GOT3 (cell line): ENCODE results near the gene C19orf18.
"Not testable (repeated sequence)": the region's sequence is repeated elsewhere in the genome, so short reads cannot be mapped to it uniquely, and the experiment has no call there.

ENCODE experiments used
- DNase-seq: peaks from one replicate; lab custom pipeline; 2025; ENCODE audit warnings: mixed read lengths; lab: John Stamatoyannopoulos, UW

Gene C19orf18

DNA sequence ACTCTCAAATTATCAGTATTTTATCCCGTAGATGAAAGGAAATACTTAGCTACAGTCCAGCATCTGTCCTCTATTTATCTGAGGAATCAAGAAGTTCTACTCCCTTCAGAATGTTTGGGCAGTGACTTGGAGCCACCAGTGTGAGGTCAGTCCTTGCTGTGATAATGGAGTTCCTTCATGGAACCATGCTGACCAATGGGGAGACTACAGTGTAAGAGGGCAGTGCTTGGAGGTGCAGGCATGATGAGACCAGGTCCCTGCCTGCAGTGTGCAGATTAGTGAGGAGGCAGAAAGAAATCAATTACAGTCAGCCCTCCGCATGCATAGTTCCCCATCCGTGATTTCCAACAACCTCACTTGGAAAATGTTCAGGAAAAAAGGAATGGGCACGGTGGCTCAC is at the start of gene C19orf18:
Gene C19orf18, minus strand, starts transcription at position 101 of the 400 bp plus-strand sequence. CDS start 102 bp downstream, outside the sequence.
- DNase-seq: no peak

DNA sequence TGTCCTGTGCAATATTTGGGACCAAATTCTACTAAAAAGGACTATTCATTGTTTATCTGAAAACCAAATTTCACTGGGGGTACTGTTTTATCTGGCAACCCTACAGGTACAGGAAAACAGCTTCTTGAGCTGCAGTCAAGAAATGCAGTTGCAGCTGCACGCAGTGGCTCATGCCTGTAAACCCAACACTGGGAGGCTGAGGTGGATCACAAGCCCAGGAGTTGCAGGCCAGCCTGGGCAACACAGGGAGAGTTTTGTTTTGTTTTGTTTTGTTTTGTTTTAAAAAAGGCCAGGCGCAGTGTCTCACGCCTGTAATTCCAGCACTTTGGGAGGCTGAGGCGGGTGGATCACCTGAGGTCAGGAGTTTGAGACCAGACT is 47.9 kb upstream of the C19orf18 start:
- no peak for DNase-seq

DNA sequence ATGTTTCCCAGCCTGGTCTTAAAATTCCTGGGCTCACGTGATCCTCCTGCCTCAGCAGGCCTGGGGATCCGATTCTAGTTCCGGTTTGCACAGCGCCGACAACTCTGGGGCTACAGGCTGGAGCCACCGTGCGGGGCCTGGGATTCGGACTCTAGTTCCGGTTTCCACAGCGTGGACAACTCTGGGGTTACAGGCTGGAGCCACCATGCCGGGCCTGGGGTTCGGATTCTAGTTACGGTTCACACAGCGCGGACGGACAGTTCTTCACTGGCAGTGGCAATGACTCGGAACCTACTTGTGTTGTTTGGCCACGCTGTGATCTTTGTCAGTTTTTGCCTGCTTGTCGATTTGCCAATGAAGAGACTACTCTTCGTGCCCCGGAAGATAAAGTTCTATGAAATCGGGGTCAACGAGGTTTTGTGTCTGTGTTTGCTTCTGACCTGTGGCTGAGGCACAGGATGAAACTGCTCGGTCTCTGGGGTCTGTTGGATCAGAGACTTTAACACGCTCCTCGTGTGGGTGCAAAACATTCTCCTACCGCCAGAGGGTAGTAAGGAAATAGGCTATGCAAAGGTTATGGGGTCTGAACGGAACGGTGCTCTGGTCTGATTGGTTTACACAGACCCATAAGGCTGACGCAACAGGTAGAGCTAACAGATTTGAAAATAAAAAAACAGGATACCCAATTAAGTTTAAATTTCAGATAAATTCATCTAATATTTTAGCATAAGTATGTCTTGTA is 47.4 kb upstream of the C19orf18 start:
- DNase-seq: no peak

DNA sequence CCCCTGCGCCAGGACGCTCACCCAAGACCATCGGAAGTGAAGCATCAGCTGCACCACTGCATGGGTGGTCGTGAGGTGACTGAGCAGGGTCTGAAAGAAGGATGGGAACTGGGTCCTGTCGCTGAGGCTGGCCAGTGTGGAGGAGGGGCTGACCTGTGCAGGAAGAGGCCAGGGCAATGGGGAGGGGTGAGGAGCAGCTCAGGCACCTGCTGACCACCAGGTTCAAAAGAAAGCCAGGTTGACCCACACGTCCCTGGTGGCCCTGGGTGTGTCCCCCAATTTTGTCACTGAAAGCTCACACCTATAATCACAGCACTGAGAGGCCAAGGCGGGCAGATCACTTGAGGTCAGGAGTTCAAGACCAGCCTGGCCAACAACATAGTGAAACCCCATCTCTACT is 45.8 kb upstream of the C19orf18 start:
- no peak for DNase-seq

DNA sequence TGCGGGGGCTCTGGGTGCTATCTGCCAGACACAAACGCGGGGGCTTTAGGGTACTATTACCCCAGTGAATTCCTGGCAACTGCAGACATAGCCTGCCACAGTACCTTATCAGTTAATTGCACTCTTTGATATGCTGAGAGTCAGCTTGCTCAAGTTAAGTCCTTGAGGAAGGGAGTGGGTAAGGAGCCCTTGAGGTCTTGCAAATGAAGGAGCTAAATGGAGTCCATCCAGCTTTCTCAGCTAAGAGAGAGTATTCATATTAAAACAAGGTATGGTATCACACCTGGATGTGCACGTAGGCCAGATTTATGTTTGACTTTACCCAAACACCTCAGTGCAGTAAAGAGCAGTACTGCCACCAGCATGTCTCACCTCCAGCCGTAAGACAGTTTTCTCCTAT is 39.8 kb upstream of the C19orf18 start:
- DNase-seq: no peak

DNA sequence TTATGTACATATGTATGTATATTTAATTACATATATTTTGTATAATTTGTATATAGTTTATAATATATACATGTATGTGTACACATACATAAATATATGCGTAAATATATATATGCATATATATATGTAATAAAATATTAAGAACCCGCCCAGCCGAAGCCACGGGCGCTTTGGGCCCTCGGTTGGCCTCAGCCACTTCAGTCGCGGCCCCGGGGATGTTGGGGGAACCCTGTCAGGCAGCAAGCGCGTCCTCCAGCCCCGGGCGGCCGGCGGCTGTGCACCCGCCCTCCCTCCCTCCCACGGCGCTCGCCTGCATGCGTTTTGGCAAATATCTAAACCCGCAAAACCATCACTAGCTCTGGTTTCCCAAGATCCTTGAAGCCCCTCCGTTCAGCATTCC is 36.2 kb upstream of the C19orf18 start:
- no peak for DNase-seq

DNA sequence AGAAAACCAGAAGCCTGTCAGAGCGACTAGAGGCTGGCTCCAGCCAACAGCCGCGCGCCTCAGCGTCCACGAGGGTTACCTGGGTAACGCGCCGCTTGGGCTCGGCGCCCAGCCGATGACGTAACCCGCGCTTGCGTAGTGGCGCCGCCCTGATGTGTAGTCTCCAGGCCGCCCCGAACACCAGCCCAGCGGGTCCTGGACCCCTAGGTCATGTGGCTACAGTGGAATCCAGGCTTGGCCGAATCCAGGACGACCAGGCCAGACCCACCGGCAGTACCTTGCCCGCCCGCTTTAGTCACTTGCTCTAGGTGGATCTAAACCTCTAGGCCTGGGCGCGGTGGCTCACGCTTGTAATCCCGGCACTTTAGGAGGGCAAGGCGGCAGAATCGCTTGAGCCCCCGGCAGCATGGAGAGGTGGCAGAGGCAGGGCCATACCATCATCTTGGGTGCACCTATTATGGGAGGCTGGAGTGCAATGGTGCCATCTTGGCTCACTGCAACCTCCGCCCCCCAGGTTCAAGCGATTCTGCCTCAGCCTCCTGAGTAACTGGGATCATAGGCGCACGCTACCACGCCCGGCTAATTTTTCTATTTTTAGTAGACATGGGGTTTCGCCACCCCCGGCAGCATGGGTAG is 35.5 kb upstream of the C19orf18 start:
- no peak for DNase-seq

DNA sequence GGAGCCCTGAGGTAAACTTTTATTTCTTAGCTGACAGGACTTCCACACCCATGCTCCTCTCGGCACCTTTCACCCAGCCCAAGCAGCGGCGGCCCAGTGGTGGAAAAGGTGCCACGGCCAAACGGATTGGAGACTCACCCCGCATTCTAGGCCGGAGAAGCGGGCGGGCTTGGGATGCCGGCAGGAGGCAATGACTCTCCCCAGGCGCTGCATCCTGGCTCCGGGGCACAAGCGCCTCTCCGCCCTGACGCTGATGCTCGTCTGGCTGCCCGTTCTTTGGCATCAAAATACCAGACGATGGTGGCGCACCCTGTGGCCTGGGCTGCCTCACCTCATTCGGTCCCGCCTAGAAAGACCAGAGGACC is 34.9 kb upstream of the C19orf18 start:
- DNase-seq: no peak

DNA sequence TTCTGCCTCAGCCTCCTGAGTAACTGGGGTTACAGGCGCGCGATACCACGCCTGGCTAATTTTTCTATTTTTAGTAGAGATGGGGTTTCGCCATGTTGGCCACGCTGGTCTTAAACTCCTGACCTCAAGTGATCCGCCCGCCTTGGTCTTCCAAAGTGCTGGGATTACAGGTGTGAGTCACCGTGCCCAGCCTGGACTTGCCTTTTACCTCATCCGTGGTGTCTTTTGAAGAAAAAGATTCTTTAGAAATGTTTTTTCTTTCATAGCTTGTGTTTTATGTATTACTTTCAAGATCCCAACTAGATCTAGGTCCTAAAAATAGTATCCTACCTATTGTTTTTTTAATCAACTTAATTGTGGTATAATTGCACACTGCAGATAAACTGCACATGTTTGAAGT is 34.5 kb upstream of the C19orf18 start:
- DNase-seq: not testable (repeated sequence)

DNA sequence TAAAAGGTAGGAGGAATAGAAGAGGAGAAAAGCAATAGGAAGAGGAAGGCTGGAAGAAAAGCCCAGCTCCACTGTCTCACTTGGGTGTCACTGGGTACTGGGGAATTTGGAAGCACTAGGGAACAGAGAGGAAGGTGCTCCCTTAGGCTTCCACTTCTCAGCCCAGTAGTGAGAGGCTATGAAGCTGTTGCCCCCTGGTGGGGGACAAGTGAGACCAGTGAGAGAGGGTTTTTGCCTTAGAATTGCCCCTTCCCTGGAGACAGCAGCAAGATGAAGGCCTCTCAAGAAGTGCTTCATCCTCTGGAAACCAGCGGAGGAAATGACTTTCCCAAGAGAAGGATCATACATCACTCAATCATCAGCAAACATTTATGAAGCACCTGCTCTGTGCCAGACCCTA is 33.0 kb upstream of the C19orf18 start:
- no peak for DNase-seq

DNA sequence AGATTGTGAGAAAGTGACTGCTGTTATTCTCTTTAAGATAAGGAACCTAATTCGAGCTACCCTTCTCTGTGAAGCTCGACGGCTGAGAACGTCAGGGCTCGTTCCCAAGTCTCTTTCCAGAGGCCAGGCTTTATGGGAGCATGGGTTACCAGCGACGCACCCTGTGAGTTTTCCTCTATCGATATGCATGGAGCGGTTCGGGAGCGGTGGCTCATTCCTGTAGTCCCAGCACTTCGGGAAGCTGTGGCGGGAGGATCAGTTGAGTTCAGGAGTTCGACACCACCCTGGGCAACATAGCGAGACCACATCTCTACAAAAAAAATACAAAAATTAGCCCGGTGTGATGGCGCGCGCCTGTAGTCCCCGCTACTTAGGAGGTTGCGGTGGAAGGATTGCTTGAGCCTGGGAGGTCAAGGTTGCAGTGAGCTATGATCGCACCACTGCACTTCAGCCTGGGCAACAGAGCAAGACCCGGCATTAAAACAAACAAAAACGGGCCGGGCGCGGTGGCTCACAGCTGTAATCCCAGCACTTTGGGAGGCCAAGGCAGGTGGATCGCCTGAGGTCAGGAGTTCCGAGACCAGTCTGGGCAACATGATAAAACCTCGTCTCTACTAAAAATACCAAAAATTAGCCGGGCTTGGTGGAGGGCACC is 29.0 kb upstream of the C19orf18 start:
- DNase-seq: no peak

DNA sequence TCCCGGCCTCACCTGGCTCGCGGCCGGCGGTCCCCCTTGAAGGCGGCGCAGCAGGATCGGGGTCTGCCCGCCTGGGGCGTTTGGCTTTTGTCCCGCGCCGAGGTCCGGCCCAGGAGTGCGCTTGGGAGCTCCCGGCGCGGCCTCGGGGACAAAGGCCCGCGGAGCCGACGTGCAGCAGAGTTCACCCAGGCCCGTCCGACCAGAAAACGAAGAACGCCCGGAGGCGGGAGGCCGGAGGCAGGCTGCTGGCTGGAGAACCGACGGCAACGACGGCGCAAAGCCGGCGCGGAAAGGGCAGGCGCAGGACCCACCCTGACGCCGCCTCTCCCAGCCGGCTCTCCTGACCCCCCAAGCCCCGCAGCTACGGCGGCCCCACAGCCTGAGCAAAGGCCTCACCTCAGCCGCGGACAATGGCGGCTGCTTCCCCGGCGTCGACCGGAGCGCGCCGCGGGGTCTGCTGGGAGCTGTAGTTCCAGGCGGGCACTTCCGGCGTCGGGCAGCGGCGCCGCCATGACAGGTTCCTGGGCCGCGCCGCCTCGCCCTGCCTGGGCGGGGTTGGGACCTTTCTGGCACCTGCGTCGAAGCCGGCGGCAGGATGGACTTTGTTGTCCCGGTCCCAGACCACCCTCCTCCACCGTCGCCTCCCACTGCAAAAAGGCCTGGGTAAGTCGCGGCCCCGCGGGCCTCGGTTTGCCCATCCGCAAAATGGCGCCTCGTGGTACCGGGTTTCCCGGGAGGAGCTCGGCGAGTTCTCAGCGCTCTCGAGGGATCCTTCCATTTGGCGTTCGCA is 28.2 kb upstream of the C19orf18 start, which contains the start of gene ZNF606:
Gene ZNF606, minus strand, starts transcription at position 437 of the 790 bp plus-strand sequence. CDS start 1,501 bp downstream, outside the sequence.
- peak; percentile 71 for DNase-seq

DNA sequence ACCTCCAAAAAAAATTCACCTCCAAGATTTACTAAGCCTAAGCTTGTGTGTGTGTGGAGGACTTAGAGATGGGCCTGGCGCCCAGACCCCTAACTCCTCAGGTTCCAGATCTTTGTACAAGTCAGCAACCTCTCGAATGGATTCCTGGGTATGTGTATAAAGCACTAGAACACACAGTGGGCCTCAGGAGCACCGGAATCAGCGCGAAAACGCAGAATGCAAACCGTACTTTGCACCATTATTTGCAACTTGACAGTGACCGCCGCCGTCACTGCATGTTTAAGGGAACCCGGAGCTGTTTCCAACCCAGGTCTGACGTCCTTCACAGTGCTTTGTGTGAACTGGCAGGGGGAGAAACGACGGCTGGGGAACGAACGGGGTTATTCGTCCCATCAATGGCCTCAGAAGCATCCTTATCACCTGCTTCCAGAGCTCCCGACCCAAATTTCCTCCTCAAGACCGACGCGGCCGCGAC is 27.6 kb upstream of the C19orf18 start:
- no peak for DNase-seq

DNA sequence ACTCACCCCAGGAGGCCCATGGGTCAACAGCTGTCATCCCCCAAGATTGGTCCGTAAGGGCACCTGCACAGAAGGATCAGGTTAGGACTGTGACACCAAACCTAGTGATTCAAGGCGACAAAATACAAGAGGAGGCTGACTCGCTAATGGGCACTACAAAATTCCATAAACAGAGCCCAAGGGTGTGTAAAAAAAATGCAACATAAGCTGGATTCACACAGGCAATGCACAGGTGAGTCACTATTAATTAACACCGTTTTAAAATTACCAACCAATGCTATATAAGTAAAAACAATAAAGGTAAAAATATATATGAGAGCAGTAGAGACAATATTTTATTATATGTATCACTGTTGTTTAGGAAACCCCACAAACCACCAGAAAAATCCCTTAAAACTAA is 26.3 kb upstream of the C19orf18 start:
- no peak for DNase-seq

DNA sequence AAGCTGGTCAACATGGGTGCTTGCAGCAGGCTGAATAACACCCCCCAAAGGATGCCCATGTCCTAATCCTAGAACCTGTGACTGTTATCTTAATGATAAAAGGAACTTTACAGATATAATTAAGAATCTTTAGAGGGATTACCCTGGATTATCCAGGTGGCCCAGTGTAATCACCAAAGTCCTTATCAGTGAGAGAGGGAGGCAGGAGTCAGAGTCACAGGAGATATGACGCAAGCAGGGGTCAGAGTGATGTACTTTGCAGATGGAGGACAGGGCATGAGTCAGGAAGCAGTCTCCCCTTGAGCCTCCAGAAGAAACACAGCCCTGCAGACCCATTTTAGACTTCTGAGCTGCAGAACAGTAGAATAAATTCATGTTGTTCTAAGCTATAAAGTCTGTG is 18.5 kb upstream of the C19orf18 start:
- DNase-seq: no peak

DNA sequence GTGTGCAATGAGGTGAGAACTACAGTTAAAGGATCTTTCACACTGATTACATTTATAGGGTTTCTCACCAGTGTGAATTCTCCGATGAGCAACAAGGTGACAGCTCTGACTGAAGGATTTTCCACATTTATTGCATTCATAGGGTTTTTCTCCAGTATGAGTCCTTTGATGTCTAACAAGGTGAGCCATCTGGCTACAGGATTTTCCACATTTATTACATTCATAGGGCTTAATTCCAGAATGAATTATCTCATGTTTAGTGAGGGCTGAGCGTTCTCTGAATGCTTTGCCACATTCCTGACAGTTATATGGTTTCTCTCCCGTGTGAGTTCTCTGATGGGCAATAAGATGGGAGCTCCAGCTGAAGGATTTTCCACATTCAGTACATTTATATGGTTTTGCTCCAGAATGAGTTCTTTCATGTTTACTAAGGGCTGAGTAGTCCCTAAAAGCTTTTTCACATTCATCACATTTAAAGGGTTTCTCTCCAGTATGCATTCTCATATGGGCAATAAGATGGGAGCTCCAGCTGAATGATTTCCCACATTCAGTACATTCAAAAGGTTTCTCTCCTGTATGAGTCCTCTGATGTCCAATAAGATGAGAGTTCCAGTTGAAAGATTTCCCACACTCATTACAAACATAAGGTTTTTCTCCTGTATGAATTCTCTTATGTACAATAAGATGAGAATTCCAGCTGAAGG is 4.4 kb upstream of the C19orf18 start:
- DNase-seq: no peak

DNA sequence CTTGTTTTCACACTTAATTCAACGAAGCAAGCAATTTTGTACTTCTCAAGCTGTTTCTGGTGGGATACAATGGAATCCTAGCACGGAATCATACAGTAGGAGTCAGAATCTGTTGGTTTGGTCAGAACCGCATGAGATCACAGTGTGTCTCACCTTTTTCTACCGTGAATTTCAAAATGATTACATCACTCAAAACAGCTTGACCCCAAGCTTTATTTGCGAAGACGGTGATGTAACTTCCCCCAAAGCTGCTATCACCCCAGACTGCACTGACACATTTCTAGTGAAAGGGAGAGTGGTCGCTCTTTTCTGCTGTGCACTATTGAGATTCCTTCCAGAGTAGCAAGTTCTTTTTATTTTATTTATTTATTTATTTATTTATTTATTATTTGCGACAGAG is 9.6 kb downstream of the C19orf18 start:
- no peak for DNase-seq

DNA sequence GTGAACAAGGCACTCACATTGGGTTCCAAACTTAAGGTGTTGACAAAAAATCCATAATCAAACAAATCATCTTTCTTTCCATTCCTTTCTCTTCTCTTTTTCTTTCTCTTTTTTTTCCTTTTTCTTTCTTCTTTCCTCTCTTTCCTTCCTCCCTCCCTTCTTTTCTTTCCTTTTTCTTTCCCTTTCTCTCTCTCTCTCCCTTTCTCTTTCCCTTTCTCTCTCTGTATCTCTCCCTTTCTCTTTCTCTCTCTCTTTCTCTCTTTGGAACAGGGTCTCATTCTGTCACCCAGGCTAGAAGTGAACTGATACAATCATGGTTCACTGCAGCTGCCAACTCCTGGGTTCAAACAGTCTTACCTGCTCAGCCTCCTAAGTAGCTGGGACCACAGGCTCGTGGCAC is 12.5 kb downstream of the C19orf18 start:
- no peak for DNase-seq

DNA sequence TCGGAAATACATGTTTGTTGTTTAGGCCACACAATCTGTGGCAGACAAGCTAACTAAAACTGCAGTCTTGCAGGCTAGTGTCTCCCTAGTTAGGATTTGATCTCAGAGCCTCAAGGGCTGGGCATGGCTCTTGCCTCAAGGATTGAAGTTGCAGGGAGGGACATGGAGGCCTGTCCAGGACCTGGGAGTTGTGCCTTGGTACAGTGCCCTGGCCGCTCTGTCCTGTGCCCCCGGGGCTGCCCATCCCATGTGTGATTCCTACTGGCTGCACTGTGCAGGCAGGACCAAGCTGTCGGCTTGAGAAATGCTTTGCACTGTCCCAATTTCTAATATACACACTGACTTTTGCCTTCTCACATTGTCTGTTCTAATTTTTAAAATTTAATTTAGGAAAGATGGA is 19.3 kb downstream of the C19orf18 start:
- DNase-seq: no peak

DNA sequence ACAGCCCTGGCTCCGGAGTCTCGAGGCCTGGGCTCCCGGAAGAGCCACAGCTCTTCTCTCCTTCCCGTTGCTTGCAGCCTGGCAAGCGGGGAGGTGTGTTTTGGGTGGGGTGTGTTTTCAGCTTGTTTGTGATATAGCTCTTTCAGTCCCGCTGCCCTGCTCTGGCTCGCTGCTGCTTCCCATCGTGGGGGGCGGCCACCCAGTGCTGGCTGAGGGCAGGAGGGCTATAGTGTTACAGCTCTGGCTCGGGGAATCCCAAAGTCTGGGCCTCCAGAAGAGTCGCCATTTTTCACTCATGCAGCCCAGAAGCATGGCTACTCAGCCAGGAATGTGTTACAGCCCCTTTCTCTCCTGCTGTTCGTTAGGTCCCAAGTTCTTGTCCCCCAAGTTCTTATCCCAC is 24.6 kb downstream of the C19orf18 start:
- no peak for DNase-seq

DNA sequence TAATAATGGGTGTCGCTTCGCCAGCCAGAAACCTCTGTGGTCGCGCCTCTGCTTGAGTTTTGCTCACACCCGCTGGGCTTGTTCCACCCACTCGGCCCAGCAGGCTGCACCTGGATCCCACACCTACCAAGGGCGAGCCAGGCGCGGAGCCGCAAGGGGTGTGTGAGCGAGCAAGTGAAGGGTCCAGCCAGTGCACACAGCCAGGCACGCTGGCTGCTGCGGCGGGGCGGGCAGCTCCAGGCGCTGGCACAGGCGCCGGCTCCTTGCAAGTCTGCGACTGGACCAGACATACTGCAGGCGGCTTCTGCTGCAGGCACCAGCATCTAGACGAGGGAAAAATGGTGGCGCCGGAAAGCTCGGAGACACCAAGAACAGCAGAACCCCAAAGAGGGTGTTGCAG is 25.0 kb downstream of the C19orf18 start:
- no peak for DNase-seq
